WTC11 (cell line): Measurements from ENCODE around the gene P2RX3. TPM values are rescaled to one million over a fixed set of nuclear protein-coding genes. Genes with fewer than 3 reads are reported as not detected.

Source experiments
- ATAC-seq: fragments of 200-7000 bp; cut with Tn5 transposase; 2 replicates; pipeline ENCODE4 v1.10.0; 2021; ENCODE audit warnings: mild to moderate bottlenecking, moderate library complexity
- CTCF ChIA-PET: fragments of 300-600 bp; sonication (Branson Sonifier 250); formaldehyde crosslinking; loops from one replicate; lab custom pipeline; 2021; ENCODE audit warnings: antibody characterized with exemption; lab: Charles Lee
- POLR2A ChIA-PET: fragments of 350-600 bp; sonication (Branson Sonifier 250); formaldehyde crosslinking; loops from one replicate; lab custom pipeline; 2021; ENCODE audit warnings: antibody characterized with exemption; lab: Charles Lee
- DNase-seq: peaks from one replicate; pipeline ENCODE4 v3.0.0; 2021; ENCODE audit warnings: low spot score
- H3K27ac Mint-ChIP-seq: 2 replicates; pipeline ENCODE4 v1.8.0; 2021; ENCODE audit warnings: mixed read lengths
- H3K27me3 Mint-ChIP-seq: 2 replicates; pipeline ENCODE4 v1.8.0; 2021; ENCODE audit warnings: low read depth, mild to moderate bottlenecking, moderate library complexity, mixed read lengths
- H3K36me3 Mint-ChIP-seq: 2 replicates; pipeline ENCODE4 v1.8.0; 2021; ENCODE audit warnings: mixed read lengths
- H3K4me1 Mint-ChIP-seq: 2 replicates; pipeline ENCODE4 v1.8.0; 2022; ENCODE audit warnings: mixed read lengths
- H3K4me3 Mint-ChIP-seq: 2 replicates; pipeline ENCODE4 v1.8.0; 2021; ENCODE audit warnings: mild to moderate bottlenecking, moderate library complexity, mixed read lengths
- H3K9me3 Mint-ChIP-seq: 2 replicates; pipeline ENCODE4 v1.8.0; 2021; ENCODE audit warnings: mixed read lengths
- ATF3 ChIP-seq: sonication (generic); formaldehyde crosslinking; conservative IDR thresholded peaks from 2 replicates; pipeline ENCODE4 v1.8.1; 2022; ENCODE audit warnings: mild to moderate bottlenecking, missing genetic modification reagents
- CDX4 ChIP-seq: fragments of 250-450 bp; sonication (Bioruptor Pico); IDR thresholded peaks from 2 replicates; pipeline ENCODE4 v1.9.0; 2021; ENCODE audit warnings: moderate library complexity, mild to moderate bottlenecking, inconsistent platforms, borderline replicate concordance
- E2F5 ChIP-seq: sonication (generic); formaldehyde crosslinking; IDR thresholded peaks from 2 replicates; pipeline ENCODE4 v1.8.1; 2022; ENCODE audit warnings: mild to moderate bottlenecking, moderate library complexity, missing genetic modification reagents
- ETV6 ChIP-seq: sonication (generic); formaldehyde crosslinking; IDR thresholded peaks from 2 replicates; pipeline ENCODE4 v1.8.1; 2022; ENCODE audit warnings: mild to moderate bottlenecking, missing genetic modification reagents
- FOXJ3 ChIP-seq: sonication (generic); formaldehyde crosslinking; IDR thresholded peaks from 2 replicates; pipeline ENCODE4 v1.9.0; 2021; ENCODE audit warnings: missing genetic modification reagents, mild to moderate bottlenecking, borderline replicate concordance
- FOXP4 ChIP-seq: sonication (generic); formaldehyde crosslinking; IDR thresholded peaks from 2 replicates; pipeline ENCODE4 v1.8.0; 2022; ENCODE audit warnings: mild to moderate bottlenecking, missing genetic modification reagents
- KAT7 ChIP-seq: sonication (generic); formaldehyde crosslinking; IDR thresholded peaks from 2 replicates; pipeline ENCODE4 v1.8.1; 2023; ENCODE audit warnings: missing genetic modification reagents, mild to moderate bottlenecking, borderline replicate concordance
- MXD4 ChIP-seq: fragments of 250-450 bp; sonication (Bioruptor Pico); IDR thresholded peaks from 2 replicates; pipeline ENCODE4 v1.8.0; 2021; ENCODE audit warnings: mild to moderate bottlenecking, moderate library complexity, borderline replicate concordance
- RORB ChIP-seq: fragments of 250-450 bp; sonication (Bioruptor Pico); IDR thresholded peaks from 2 replicates; pipeline ENCODE4 v1.9.0; 2021; ENCODE audit warnings: mild to moderate bottlenecking
- SMAD3 ChIP-seq: sonication (generic); formaldehyde crosslinking; IDR thresholded peaks from 2 replicates; pipeline ENCODE4 v1.8.0; 2022; ENCODE audit warnings: missing genetic modification reagents, mild to moderate bottlenecking, borderline replicate concordance
- ZNF281 ChIP-seq: sonication (generic); formaldehyde crosslinking; IDR thresholded peaks from 2 replicates; pipeline ENCODE4 v1.8.0; 2023; ENCODE audit warnings: mild to moderate bottlenecking, missing genetic modification reagents
- ZNF425 ChIP-seq: fragments of 250-450 bp; sonication (Bioruptor Pico); conservative IDR thresholded peaks from 2 replicates; pipeline ENCODE4 v1.9.0; 2021; ENCODE audit warnings: mild to moderate bottlenecking
- total RNA-seq: library from RNA; stranded (reverse); gene quantifications from 3 replicates; pipeline ENCODE4 v1.2.3, GENCODE V29; 2021

The P2RX3 gene
- total RNA-seq, 1 experiment from 2014 or later: 0.26 TPM

GRCh38 chr11:57341250-57341808 lies 3.2 kb downstream of the P2RX3 start:
- ChIA-PET CTCF (interaction anchor here (0.5 kb wide), 1 partner anchor 116 kb away, joined by 3 read pairs; no protein-coding TSS in a partner anchor), POLR2A (interaction anchor here (0.8 to 1.3 kb wide), 2 partner anchors 26 to 28 kb away, joined by 3 to 4 read pairs; no protein-coding TSS in a partner anchor)
- H3K4me1 Mint-ChIP-seq: peaks cover 54% of the 10 kb centered on the region
- H3K27me3 Mint-ChIP-seq: peaks cover 25% of the 10 kb centered on the region
- H3K27ac Mint-ChIP-seq: no peak overlapping the region
- TF ChIP-seq SMAD3 (no peak), CDX4 (CRISPR knock-in tag) (no peak), ZNF425 (CRISPR knock-in tag) (no peak), KAT7 (CRISPR knock-in tag) (no peak), ATF3 (no peak), MXD4 (CRISPR knock-in tag) (no peak), FOXP4 (no peak), ZNF281 (CRISPR knock-in tag) (no peak), ETV6 (CRISPR knock-in tag) (no peak), RORB (CRISPR knock-in tag) (no peak), E2F5 (no peak)
- H3K36me3 Mint-ChIP-seq: no peaks in the 10 kb centered on the region
- DNase-seq (no peak), ATAC-seq (no peak)
- H3K4me3 Mint-ChIP-seq: no peak overlapping the region
- no peaks in the 10 kb centered on the region for H3K9me3 Mint-ChIP-seq

GRCh38 chr11:57342702-57343101 lies 4.5 kb downstream of the P2RX3 start:
- H3K4me3 Mint-ChIP-seq: no peak overlapping the region
- no peak overlapping the region for H3K27ac Mint-ChIP-seq
- no peaks in the 10 kb centered on the region for H3K9me3 Mint-ChIP-seq
- no peaks in the 10 kb centered on the region for H3K36me3 Mint-ChIP-seq
- TF ChIP-seq FOXJ3: no peak
- H3K27me3 Mint-ChIP-seq: peaks cover 25% of the 10 kb centered on the region
- ChIA-PET POLR2A (interaction anchor here (1.3 kb wide), 1 partner anchor 29 kb away, joined by 3 read pairs; no protein-coding TSS in a partner anchor), CTCF (interaction anchor here (0.6 to 1.4 kb wide), 5 partner anchors 11 to 151 kb away, joined by 3 to 9 read pairs (median 4); no protein-coding TSS in a partner anchor)
- DNase-seq: no peak
- no peak for ATAC-seq
- H3K4me1 Mint-ChIP-seq: peaks cover 51% of the 10 kb centered on the region
